Stimulated activated naive CD8-positive, alpha-beta T cell treated with anti-CD3 and anti-CD28 coated beads, Interleukin-15, Interleukin-2, amounts not matched to agents 100 ng/mL and 50 ng/mL, for 24 hours (primary cell): ENCODE measurements around the gene KIF16B.
"Not testable (repeated sequence)": the region's sequence is repeated elsewhere in the genome, so short reads cannot be mapped to it uniquely, and the experiment has no call there.

Experiments used
- H3K27ac Mint-ChIP-seq: one replicate; pipeline ENCODE4 v1.8.0; 2021; ENCODE audit warnings: mild to moderate bottlenecking, mixed read lengths
- H3K27me3 Mint-ChIP-seq: one replicate; pipeline ENCODE4 v1.8.0; 2021; ENCODE audit warnings: mixed read lengths
- H3K36me3 Mint-ChIP-seq: one replicate; pipeline ENCODE4 v1.8.0; 2021; ENCODE audit warnings: low read depth, mixed read lengths
- H3K4me1 Mint-ChIP-seq: one replicate; pipeline ENCODE4 v1.8.0; 2021; ENCODE audit warnings: low read depth, mixed read lengths
- H3K4me3 Mint-ChIP-seq: one replicate; pipeline ENCODE4 v1.8.0; 2021; ENCODE audit warnings: mild to moderate bottlenecking, mixed read lengths
- H3K9me3 Mint-ChIP-seq: one replicate; pipeline ENCODE4 v1.8.0; 2021; ENCODE audit warnings: mixed read lengths

The KIF16B gene

GRCh38 chr20:16228722-16229121 is 344.5 kb downstream of the KIF16B start:
- no peak overlapping the region for H3K27ac Mint-ChIP-seq
- no peaks in the 10 kb centered on the region for H3K27me3 Mint-ChIP-seq
- H3K9me3 Mint-ChIP-seq: peaks cover 9% of the 10 kb centered on the region
- H3K4me1 Mint-ChIP-seq: no peaks in the 10 kb centered on the region
- no peak overlapping the region for H3K4me3 Mint-ChIP-seq
- no peaks in the 10 kb centered on the region for H3K36me3 Mint-ChIP-seq

DNA sequence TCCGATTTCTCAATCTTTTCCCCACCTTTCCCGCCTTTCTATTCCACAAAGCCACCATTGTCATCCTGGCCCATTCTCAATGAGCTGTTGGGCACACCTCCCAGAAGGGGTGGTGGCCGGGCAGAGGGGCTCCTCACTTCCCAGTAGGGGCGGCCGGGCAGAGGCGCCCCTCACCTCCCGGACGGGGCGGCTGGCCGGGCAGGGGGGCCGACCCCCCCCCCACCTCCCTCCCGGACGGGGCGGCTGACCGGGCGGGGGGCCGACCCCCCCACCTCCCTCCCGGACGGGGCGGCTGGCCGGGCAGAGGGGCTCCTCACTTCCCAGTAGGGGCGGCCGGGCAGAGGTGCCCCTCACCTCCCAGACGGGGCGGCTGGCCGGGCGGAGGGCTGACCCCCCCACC is 346.3 kb downstream of the KIF16B start:
- H3K4me1 Mint-ChIP-seq, H3K4me3 Mint-ChIP-seq, H3K27me3 Mint-ChIP-seq, H3K9me3 Mint-ChIP-seq, H3K36me3 Mint-ChIP-seq, H3K27ac Mint-ChIP-seq: not testable (repeated sequence)

DNA sequence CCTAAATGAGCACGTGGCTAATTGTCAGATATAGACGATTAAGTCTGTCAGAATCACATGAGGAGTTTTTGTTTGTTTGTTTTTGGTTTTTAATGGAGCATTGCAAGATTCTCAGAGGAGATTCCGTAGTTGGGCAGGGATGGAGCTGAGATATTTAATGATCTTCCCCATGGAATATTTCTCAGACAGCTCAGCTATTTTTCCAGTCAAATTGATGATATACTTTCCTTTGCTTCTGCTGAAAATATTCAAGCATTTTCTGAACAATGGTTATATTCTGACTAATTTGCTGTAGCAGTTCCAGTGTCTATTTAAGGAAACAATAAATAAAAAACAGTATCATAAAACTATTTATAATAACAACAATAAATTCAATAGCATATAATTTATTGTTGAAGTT is 348.4 kb downstream of the KIF16B start:
- no peaks in the 10 kb centered on the region for H3K27me3 Mint-ChIP-seq
- no peaks in the 10 kb centered on the region for H3K4me1 Mint-ChIP-seq
- no peak overlapping the region for H3K27ac Mint-ChIP-seq
- H3K9me3 Mint-ChIP-seq: peaks cover 6% of the 10 kb centered on the region
- H3K36me3 Mint-ChIP-seq: no peaks in the 10 kb centered on the region
- no peak overlapping the region for H3K4me3 Mint-ChIP-seq

- Mint-ChIP-seq H3K27ac (no peak overlapping the region), H3K4me1 (no peaks in the 10 kb centered on the region), H3K9me3 (peaks cover 3% of the 10 kb centered on the region), H3K27me3 (no peaks in the 10 kb centered on the region), H3K4me3 (no peak overlapping the region), H3K36me3 (no peaks in the 10 kb centered on the region)
Measured at GRCh38 chr20:16222859-16223411, 350.3 kb downstream of the KIF16B start.
